ENCODE data around the gene ZNF287.

DNA sequence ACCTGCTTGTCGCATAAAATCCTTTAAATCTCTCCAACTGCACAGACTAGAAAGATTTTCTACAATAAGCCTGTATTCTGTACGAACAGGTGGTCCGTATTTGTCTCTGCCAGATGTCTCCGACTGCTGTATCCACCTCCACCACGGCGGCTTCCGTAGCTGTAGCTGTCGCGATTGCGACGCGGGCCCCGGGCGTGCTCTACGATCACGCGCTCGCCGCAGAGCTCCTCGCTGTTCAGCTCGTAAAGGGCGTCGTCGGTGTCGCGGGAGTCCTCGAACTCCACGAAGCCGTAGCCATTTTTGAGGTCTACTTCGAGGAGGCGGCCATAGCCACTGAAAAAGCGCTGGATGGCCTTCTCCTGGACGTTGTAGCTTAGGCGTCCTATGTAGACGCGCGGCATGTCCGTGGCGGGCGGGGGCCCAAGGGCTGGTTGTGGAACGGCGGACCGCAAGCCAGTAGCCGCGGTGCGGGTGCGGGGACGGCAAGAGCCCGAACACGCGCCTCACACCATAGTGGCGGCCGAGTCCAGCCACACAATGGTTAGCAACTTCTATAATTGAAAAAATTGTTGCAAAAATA lies 48.6 kb upstream of the ZNF287 start:
- TF ChIP-seq, protein P1, sequence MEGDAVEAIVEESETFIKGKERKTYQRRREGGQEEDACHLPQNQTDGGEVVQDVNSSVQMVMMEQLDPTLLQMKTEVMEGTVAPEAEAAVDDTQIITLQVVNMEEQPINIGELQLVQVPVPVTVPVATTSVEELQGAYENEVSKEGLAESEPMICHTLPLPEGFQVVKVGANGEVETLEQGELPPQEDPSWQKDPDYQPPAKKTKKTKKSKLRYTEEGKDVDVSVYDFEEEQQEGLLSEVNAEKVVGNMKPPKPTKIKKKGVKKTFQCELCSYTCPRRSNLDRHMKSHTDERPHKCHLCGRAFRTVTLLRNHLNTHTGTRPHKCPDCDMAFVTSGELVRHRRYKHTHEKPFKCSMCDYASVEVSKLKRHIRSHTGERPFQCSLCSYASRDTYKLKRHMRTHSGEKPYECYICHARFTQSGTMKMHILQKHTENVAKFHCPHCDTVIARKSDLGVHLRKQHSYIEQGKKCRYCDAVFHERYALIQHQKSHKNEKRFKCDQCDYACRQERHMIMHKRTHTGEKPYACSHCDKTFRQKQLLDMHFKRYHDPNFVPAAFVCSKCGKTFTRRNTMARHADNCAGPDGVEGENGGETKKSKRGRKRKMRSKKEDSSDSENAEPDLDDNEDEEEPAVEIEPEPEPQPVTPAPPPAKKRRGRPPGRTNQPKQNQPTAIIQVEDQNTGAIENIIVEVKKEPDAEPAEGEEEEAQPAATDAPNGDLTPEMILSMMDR (IDR thresholded peaks at IDR 0.05; ENCODE audit: borderline replicate concordance, extremely low read depth, low read length, poor library complexity, severe bottlenecking): no peak
- TF ChIP-seq EZH2 (IDR thresholded peaks at IDR 0.05; ENCODE audit: borderline replicate concordance, low read depth, low read length, severe bottlenecking): no peak

Data from DND-41 (cell line).